Caco-2 (cell line): ENCODE data around the gene SLC24A1. TPM values are rescaled to one million over a fixed set of nuclear protein-coding genes. Genes with fewer than 3 reads are reported as not detected.

Experiments used
- BruUV-seq: library from RNA; stranded (reverse); fragments of 400-500 nt; replicated peaks from 2 replicates; lab custom pipeline; 2021; lab: Mats Ljungman, UMichigan
- CTCF ChIA-PET: fragments of 300-600 bp; sonication (Branson Sonifier 250); formaldehyde crosslinking; loops from one replicate; lab custom pipeline; 2022; ENCODE audit warnings: antibody characterized with exemption; lab: Charles Lee
- POLR2A ChIA-PET: fragments of 300-600 bp; sonication (Branson Sonifier 250); formaldehyde crosslinking; loops from one replicate; lab custom pipeline; 2022; ENCODE audit warnings: antibody characterized with exemption; lab: Charles Lee
- DNase-seq, 2 experiments: peaks; one replicate each; pipeline versions ENCODE4 v3.0.0 to v3.0.0-alpha.2; 2020 to 2022
- H3K27me3 ChIP-seq: replicated peaks from 2 replicates; pipeline ENCODE4 v1.6.0; 2011; ENCODE audit warnings: low read length; ENCODE audit not compliant: control insufficient read depth, insufficient read depth
- H3K36me3 ChIP-seq: 2 replicates; pipeline ENCODE4 v1.5.1; 2011; ENCODE audit warnings: low read length; ENCODE audit not compliant: control insufficient read depth, insufficient read depth
- H3K4me1 ChIP-seq: fragments of 250-450 bp; sonication (Bioruptor Pico); 2 replicates; pipeline ENCODE4 v1.5.1; 2020; ENCODE audit warnings: mild to moderate bottlenecking
- H3K4me3 ChIP-seq: 2 replicates; pipeline ENCODE4 v1.5.1; 2011; ENCODE audit warnings: low read depth, mild to moderate bottlenecking, control low read depth, low read length
- H3K9me3 ChIP-seq: fragments of 250-450 bp; sonication (Bioruptor Pico); 2 replicates; pipeline ENCODE4 v1.5.1; 2020; ENCODE audit warnings: mild to moderate bottlenecking, moderate library complexity
- H3K27ac Mint-ChIP-seq: one replicate; pipeline ENCODE4 v1.8.0; 2022; ENCODE audit warnings: mixed read lengths; ENCODE audit not compliant: unreplicated experiment
- H3K27me3 Mint-ChIP-seq: one replicate; pipeline ENCODE4 v1.8.0; 2022; ENCODE audit warnings: mixed read lengths; ENCODE audit not compliant: insufficient read depth, unreplicated experiment
- H3K36me3 Mint-ChIP-seq: one replicate; pipeline ENCODE4 v1.8.0; 2022; ENCODE audit warnings: mild to moderate bottlenecking, mixed read lengths; ENCODE audit not compliant: insufficient read depth, unreplicated experiment
- H3K4me1 Mint-ChIP-seq: one replicate; pipeline ENCODE4 v1.8.0; 2022; ENCODE audit warnings: low read depth, mixed read lengths; ENCODE audit not compliant: unreplicated experiment
- H3K4me3 Mint-ChIP-seq: one replicate; pipeline ENCODE4 v1.8.0; 2022; ENCODE audit warnings: mild to moderate bottlenecking, moderate library complexity, mixed read lengths; ENCODE audit not compliant: unreplicated experiment
- H3K9me3 Mint-ChIP-seq: one replicate; pipeline ENCODE4 v1.8.0; 2022; ENCODE audit warnings: mixed read lengths; ENCODE audit not compliant: unreplicated experiment
- CTCF ChIP-seq, 2 experiments: fragments of 200-600 bp in 1 of 2; IDR thresholded peaks; 1 replicate in 1 of 2; 2 replicates in 1 of 2; pipeline versions ENCODE4 v1.5.1 to v1.8.0; 2011 to 2022; ENCODE audit warnings: antibody characterized with exemption in 1 of 2, control low read depth in 1 of 2, inconsistent platforms in 1 of 2, low read depth in 1 of 2, low read length in 1 of 2, mild to moderate bottlenecking in 1 of 2, moderate library complexity in 1 of 2; ENCODE audit not compliant: insufficient read depth in 1 of 2, severe bottlenecking in 1 of 2, unreplicated experiment in 1 of 2
- intact Hi-C: fragments of 100-400 bp; cut with micrococcal nuclease; formaldehyde crosslinking; loops from one replicate; pipeline ENCODE4 v1.10.0; 2022; ENCODE audit not compliant: unreplicated experiment
- total RNA-seq: library from RNA; stranded (reverse); gene quantifications from 2 replicates; pipeline ENCODE4 v1.2.3, GENCODE V29; 2022

Gene SLC24A1
- total RNA-seq, 1 experiment from 2014 or later: 8.7 TPM

DNA sequence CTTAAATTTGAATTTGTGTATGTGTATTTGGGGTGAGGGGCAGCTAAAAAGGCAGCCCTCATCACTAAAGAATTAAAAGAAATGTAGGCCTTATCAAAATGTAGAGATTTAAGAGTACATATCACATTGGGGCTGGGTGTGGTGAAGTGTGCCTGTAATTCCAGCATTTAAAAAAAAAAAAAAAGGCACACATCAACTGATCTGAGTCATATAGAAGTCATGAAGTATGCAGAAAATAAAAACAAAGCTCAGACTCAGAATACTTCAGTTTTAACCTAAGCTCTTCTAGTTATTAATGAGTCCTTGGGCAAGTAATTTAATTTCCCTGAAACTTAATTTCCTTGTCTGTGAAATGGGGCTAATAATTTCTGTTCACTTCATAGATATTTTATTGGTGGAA lies 31.6 kb downstream of the SLC24A1 start:
- Mint-ChIP-seq H3K27ac (no peak overlapping the region), H3K27me3 (no peaks in the 10 kb centered on the region), H3K36me3 (no peaks in the 10 kb centered on the region), H3K9me3 (no peaks in the 10 kb centered on the region), H3K4me3 (no peak overlapping the region), H3K4me1 (peaks cover 20% of the 10 kb centered on the region)
- DNase-seq: no peak
- H3K27me3 ChIP-seq: no peaks in the 10 kb centered on the region
- no peak overlapping the region for H3K4me3 ChIP-seq
- ChIA-PET POLR2A (no interaction called here), CTCF (no interaction called here)
- peaks cover 16% of the 10 kb centered on the region for H3K4me1 ChIP-seq
- intact Hi-C loops: no loop called here
- no peaks in the 10 kb centered on the region for H3K9me3 ChIP-seq
- H3K36me3 ChIP-seq: no peaks in the 10 kb centered on the region
- TF ChIP-seq CTCF (IDR thresholded peaks at IDR 0.05; ENCODE audit: insufficient read depth in 1 of 2, low read depth in 1 of 2, low read length in 1 of 2, severe bottlenecking in 1 of 2, unreplicated experiment in 1 of 2): no peak
- no TSS peak for BruUV-seq

GRCh38 chr15:65653801-65654521 lies 32.2 kb downstream of the SLC24A1 start:
- no peaks in the 10 kb centered on the region for H3K9me3 Mint-ChIP-seq
- BruUV-seq: no TSS peak

GRCh38 chr15:65655026-65655425 lies 33.3 kb downstream of the SLC24A1 start:
- intact Hi-C loops: no loop called here
- no peak for TF ChIP-seq CTCF (IDR thresholded peaks at IDR 0.05; ENCODE audit: insufficient read depth in 1 of 2, low read depth in 1 of 2, low read length in 1 of 2, severe bottlenecking in 1 of 2, unreplicated experiment in 1 of 2)
- DNase-seq: no peak

More at GRCh38 chr15:65653801-65654521, 32.2 kb downstream of the SLC24A1 start:
- POLR2A ChIA-PET: no interaction called here
- Histone ChIP-seq H3K36me3 (no peaks in the 10 kb centered on the region), H3K4me3 (no peak overlapping the region), H3K9me3 (no peaks in the 10 kb centered on the region), H3K4me1 (peaks cover 16% of the 10 kb centered on the region), H3K27me3 (no peaks in the 10 kb centered on the region)
- Mint-ChIP-seq H3K4me3 (no peak overlapping the region), H3K27ac (peak overlapping the region; percentile 34), H3K27me3 (no peaks in the 10 kb centered on the region), H3K36me3 (no peaks in the 10 kb centered on the region), H3K4me1 (peaks cover 20% of the 10 kb centered on the region)
- CTCF ChIA-PET: interaction anchor here (0.7 kb wide), 1 partner anchor 180 kb away, joined by 4 read pairs; no protein-coding TSS in a partner anchor
- no peak for DNase-seq
- no peak for TF ChIP-seq CTCF (IDR thresholded peaks at IDR 0.05; ENCODE audit: insufficient read depth in 1 of 2, low read depth in 1 of 2, low read length in 1 of 2, severe bottlenecking in 1 of 2, unreplicated experiment in 1 of 2)
- intact Hi-C loops: no loop called here

More at GRCh38 chr15:65655026-65655425, 33.3 kb downstream of the SLC24A1 start:
- Histone ChIP-seq H3K36me3 (no peaks in the 10 kb centered on the region), H3K4me1 (peaks cover 16% of the 10 kb centered on the region), H3K4me3 (no peak overlapping the region), H3K9me3 (no peaks in the 10 kb centered on the region), H3K27me3 (no peaks in the 10 kb centered on the region)
- CTCF ChIA-PET: no interaction called here
- POLR2A ChIA-PET: interaction anchor here (0.6 kb wide), 1 partner anchor 45 kb away, joined by 6 read pairs; no protein-coding TSS in a partner anchor
- H3K27ac Mint-ChIP-seq: no peak overlapping the region
- no peak overlapping the region for H3K4me3 Mint-ChIP-seq
- no peaks in the 10 kb centered on the region for H3K27me3 Mint-ChIP-seq
- no TSS peak for BruUV-seq
- no peaks in the 10 kb centered on the region for H3K9me3 Mint-ChIP-seq
- H3K36me3 Mint-ChIP-seq: no peaks in the 10 kb centered on the region
- H3K4me1 Mint-ChIP-seq: peaks cover 20% of the 10 kb centered on the region
